Measurements from ENCODE around the gene SARNP.
A peak's percentile ranks its signal among the peaks of the same experiment; 100 is the strongest.
"Not testable (repeated sequence)": the region's sequence is repeated elsewhere in the genome, so short reads cannot be mapped to it uniquely, and the experiment has no call there.

Gene SARNP, protein sequence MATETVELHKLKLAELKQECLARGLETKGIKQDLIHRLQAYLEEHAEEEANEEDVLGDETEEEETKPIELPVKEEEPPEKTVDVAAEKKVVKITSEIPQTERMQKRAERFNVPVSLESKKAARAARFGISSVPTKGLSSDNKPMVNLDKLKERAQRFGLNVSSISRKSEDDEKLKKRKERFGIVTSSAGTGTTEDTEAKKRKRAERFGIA

DNA sequence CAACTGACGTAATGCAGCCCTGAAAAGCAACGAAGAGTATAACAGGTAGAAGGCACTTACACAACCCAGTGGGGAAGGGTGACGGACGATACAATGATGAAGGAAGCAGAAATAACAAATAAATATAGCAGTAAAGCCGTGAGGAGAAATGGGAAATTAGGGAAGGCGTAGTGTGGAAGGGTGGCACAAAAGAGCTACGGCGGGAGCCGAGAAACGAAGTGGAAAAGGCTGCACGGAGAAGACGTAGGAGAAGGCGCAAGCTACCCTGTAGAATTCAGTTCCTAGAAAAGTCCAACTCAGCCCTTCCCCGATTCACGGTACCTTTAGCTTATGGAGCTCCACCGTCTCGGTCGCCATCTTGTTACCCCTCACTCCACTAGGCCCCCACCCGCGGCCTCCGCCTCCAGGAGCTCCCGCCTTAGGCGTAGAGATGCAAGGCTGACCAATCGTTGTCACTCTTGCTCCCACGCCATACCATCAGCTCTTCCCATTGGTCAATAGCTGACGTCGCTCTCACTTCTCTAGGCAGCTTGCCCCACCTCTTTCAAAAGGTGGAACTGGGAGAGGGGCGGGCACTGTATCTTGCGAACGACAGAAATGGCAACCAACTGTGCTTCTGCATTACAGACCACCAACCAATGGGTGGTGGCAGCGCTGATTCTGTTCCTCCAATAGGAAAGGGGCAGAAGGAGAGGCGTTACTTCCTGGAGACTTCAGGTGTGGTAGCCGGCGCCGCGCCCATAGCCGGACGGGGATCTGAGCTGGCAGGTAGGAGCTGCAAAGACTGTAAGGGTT is at the start of gene SARNP, which contains the start of gene ORMDL2:
TSS of gene SARNP (minus strand) at position 380 of the 795 bp plus-strand sequence. CDS start at position 357, 23 bp downstream.
TSS of gene ORMDL2 (plus strand) at position 697 of the 795 bp plus-strand sequence. CDS start 959 bp downstream, outside the sequence.
- H3K4me3 ChIP-seq (ENCODE audit: low read length): peak within 1 kb of the TSS; percentile 95
- DNase-seq (ENCODE audit: low read depth): peak; percentile 100
- TF ChIP-seq, protein P1, sequence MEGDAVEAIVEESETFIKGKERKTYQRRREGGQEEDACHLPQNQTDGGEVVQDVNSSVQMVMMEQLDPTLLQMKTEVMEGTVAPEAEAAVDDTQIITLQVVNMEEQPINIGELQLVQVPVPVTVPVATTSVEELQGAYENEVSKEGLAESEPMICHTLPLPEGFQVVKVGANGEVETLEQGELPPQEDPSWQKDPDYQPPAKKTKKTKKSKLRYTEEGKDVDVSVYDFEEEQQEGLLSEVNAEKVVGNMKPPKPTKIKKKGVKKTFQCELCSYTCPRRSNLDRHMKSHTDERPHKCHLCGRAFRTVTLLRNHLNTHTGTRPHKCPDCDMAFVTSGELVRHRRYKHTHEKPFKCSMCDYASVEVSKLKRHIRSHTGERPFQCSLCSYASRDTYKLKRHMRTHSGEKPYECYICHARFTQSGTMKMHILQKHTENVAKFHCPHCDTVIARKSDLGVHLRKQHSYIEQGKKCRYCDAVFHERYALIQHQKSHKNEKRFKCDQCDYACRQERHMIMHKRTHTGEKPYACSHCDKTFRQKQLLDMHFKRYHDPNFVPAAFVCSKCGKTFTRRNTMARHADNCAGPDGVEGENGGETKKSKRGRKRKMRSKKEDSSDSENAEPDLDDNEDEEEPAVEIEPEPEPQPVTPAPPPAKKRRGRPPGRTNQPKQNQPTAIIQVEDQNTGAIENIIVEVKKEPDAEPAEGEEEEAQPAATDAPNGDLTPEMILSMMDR (IDR thresholded peaks at IDR 0.05; ENCODE audit: insufficient read depth, low read depth, low read length, missing control alignments): no peak

DNA sequence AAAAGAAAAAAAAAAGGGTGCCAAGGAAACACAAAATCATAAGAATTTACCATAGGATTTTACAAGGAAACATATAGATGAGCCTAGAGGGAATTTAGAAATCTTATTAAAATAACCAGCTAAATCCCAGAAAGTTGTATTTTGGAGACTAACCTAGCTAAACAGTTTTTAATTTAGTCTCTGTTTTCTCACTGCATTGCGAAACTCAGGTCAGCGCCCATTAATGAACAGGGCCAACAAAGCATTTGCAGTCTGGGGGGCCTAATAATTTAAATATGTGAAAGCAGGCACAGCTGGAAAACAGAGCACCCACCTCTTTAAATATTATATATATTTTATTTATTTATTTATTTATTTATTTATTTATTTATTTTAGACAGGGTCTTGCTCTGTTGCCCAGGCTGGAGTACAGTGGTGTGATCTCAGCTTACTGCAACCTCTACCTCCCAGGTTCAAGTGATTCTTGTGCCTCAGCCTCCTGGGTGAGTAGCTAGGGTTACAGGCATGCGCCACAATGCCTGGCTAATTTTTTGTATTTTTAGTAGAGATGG is 49.0 kb upstream of the SARNP start:
- not testable (repeated sequence) for H3K4me3 ChIP-seq (ENCODE audit: low read length); DNase-seq (ENCODE audit: low read depth)

DNA sequence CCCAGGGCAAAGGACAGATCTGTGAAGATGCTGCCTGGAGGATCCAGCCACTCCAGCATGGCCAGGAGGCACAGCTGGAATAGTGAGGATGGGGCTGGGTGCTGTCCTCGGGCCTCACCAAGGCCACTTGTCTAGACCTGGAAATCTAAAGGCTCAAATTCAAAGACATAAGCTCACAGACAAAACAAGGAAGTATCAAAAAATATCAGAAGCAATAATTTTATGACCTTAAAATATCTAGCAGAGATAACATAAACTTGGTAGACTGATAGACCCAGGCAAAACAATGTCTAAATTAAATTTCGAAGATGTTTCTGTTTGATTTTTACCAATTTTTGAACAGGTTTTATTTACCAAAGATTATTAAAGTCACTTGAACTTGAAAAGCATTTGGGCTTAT is 47.8 kb upstream of the SARNP start:
- no peak for DNase-seq (ENCODE audit: low read depth)
- TF ChIP-seq, protein P1 (IDR thresholded peaks at IDR 0.05; ENCODE audit: insufficient read depth, low read depth, low read length, missing control alignments): no peak
- H3K4me3 ChIP-seq (ENCODE audit: low read length): no peak overlapping the region

DNA sequence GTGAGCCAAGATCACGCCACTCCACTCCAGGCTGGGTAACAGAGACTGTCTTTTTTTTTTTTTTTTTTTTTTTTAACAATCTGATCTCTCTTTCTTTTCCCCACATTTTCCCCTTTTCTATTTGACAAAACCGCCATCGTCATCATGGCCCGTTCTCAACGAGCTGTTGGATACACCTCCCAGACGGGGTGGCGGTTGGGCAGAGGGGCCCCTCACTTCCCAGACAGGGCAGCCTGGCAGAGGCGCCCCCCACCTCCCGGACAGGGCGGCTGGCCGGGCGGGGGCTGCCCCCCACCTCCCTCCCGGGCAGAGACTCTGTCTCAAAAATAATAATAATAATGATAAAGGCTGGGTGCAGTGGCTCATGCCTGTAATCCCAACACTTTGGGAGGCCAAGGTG is 45.4 kb upstream of the SARNP start:
- DNase-seq (ENCODE audit: low read depth); H3K4me3 ChIP-seq (ENCODE audit: low read length): not testable (repeated sequence)

DNA sequence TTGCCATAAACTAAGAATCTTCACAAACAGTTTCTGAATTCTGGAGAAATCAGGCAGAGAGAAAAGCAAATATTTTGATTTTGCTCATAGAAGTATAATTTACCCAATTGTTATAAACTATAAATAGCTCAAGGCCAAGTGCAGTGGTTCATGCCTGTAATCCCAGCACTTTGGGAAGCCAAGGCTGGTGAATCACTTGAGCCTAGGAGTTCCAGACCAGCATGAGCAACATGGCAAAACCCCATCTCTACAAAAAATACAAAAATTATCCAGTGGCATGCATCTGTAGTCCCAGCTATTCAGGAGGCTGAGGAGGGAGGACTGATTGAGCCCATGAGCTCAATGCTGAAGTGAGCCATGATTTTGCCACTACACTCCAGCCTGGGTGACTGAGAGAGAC is 44.8 kb upstream of the SARNP start:
- no peak overlapping the region for H3K4me3 ChIP-seq (ENCODE audit: low read length)
- DNase-seq (ENCODE audit: low read depth): no peak
- TF ChIP-seq, protein P1 (IDR thresholded peaks at IDR 0.05; ENCODE audit: insufficient read depth, low read depth, low read length, missing control alignments): no peak

DNA sequence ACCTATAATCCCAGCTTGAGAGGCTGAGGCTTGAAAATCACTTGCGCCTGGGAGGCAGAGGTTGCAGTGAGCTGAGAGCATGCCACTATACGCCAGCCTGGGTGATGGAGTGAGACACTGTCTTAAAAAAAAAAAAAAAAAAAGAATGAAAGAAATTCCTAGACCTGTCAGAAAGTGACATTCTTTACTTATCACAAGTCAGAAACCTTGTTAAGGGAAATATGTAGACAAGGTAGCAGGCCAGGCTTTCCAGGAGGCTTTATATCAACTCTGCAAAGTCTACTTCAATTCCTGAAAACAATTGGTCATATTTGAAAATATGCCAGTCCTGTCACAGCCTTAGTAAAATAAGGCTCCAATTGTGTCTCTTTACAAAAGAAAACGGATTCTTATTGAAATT is 44.3 kb upstream of the SARNP start:
- H3K4me3 ChIP-seq (ENCODE audit: low read length): no peak overlapping the region
- no peak for DNase-seq (ENCODE audit: low read depth)
- TF ChIP-seq, protein P1 (IDR thresholded peaks at IDR 0.05; ENCODE audit: insufficient read depth, low read depth, low read length, missing control alignments): no peak

DNA sequence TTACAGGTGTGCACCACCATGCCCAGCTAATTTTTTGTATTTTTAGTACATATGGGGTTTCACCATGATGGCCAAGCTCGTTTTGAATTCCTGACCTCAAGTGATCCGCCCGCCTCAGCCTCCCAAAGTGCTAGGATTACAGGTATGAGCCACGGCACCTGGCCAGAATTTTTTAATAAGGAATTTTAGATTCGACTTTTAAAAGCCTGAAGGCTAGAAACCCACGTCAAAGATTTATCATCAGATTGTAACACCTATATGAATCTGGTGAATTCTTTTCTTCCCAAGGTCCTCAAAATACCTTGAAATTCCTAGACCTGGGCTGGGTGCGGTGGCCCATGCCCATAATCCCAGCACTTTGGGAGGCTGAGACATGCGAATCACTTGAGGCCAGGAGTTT is 43.9 kb upstream of the SARNP start:
- no peak for DNase-seq (ENCODE audit: low read depth)
- H3K4me3 ChIP-seq (ENCODE audit: low read length): no peak overlapping the region
- TF ChIP-seq, protein P1 (IDR thresholded peaks at IDR 0.05; ENCODE audit: insufficient read depth, low read depth, low read length, missing control alignments): no peak
